Measurements from ENCODE around the gene COPB1. TPM values are rescaled to one million over a fixed set of nuclear protein-coding genes. Genes with fewer than 3 reads are reported as not detected.

The COPB1 gene
- total RNA-seq, 1 experiment from 2014 or later, result 215 TPM

- in situ Hi-C loops (cut with HindIII; ENCODE audit: low pct_unique_long_range_greater_than_20kb, low sequenced_read_pairs), result no loop called here
- no peak for DNase-seq (ENCODE audit: low read depth, low spot score)
These were observed 84.8 kb downstream of the COPB1 start for GRCh38 chr11:14414470-14415461.

GRCh38 chr11:14413307-14414069, 86.1 kb downstream of the COPB1 start:
- peak; percentile 64 for DNase-seq (ENCODE audit: low read depth, low spot score)
- in situ Hi-C loops (cut with HindIII; ENCODE audit: low pct_unique_long_range_greater_than_20kb, low sequenced_read_pairs), result no loop called here

- in situ Hi-C loops (cut with HindIII; ENCODE audit: low pct_unique_long_range_greater_than_20kb, low sequenced_read_pairs), result no loop called here
- DNase-seq (ENCODE audit: low read depth, low spot score), result no peak
These were observed 87.8 kb downstream of the COPB1 start for GRCh38 chr11:14411818-14412217.

GRCh38 chr11:14409891-14410290, 89.7 kb downstream of the COPB1 start:
- no peak for DNase-seq (ENCODE audit: low read depth, low spot score)
- in situ Hi-C loops (cut with HindIII; ENCODE audit: low pct_unique_long_range_greater_than_20kb, low sequenced_read_pairs), result no loop called here

- in situ Hi-C loops (cut with HindIII; ENCODE audit: low pct_unique_long_range_greater_than_20kb, low sequenced_read_pairs), result no loop called here
- DNase-seq (ENCODE audit: low read depth, low spot score), result no peak
These were observed 91.0 kb downstream of the COPB1 start for GRCh38 chr11:14408612-14409011.

Small RNA genes lying within 50 kb of the gene (small RNA-seq; reads per million reads assigned to genes)
- gene RNU7-49P, result 0 reads per million in 2 experiments

Other genes with a start within 250 kb of the COPB1 start
- gene RRAS2, start 140.6 kb downstream of the COPB1 start, total RNA-seq (2014; rRNA removed; shearing (Covaris generic)), result 32.3 and 37.3 TPM in 2 replicates
- 278 and 284 TPM in 2 replicates for gene PSMA1, start 20.6 kb upstream of the COPB1 start, total RNA-seq (2014; rRNA removed; shearing (Covaris generic))
- 11.4 and 11.9 TPM in 2 replicates for gene PDE3B, start 144.0 kb upstream of the COPB1 start, total RNA-seq (2014; rRNA removed; shearing (Covaris generic))

All from SK-MEL-5 (cell line).